T47D (cell line): ENCODE data around the gene ZNF786.
"Not testable (repeated sequence)": the region's sequence is repeated elsewhere in the genome, so short reads cannot be mapped to it uniquely, and the experiment has no call there.

Source experiments
- DNase-seq, 2 experiments: peaks; one replicate each; pipeline versions ENCODE4 v3.0.0 to v3.0.0-alpha.2; 2011 to 2012; ENCODE audit warnings: low read depth in 1 of 2, low spot score in 1 of 2
- JUND ChIP-seq: IDR thresholded peaks from 2 replicates; pipeline ENCODE4 v1.6.1; 2012; ENCODE audit warnings: low read depth
- in situ Hi-C: cut with HindIII; loops from 2 replicates; pipeline ENCODE4 v1.10.0; 2016; ENCODE audit warnings: low sequenced_read_pairs, low pct_unique_long_range_greater_than_20kb

ZNF786 gene

GRCh38 chr7:149041350-149041749 lies 49.2 kb downstream of the ZNF786 start:
- no peak for TF ChIP-seq JUND
- in situ Hi-C loops: no loop called here
- no peak for DNase-seq

DNA sequence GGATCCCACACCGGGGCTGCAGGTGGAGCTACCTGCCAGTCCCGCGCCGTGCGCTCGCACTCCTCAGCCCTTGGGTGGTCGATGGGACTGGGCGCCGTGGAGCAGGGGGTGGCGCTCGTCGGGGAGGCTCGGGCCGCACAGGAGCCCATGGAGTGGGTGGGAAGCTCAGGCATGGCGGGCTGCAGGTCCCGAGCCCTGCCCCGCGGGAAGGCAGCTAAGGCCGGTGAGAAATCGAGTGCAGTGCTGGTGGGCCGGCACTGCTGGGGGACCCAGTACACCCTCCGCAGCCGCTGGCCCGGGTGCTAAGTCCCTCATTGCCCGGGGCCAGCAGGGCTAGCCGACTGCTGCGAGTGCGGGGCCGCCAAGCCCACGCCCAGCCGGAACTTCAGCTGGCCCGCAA lies 51.9 kb downstream of the ZNF786 start:
- DNase-seq, in situ Hi-C loops: not testable (repeated sequence)

DNA sequence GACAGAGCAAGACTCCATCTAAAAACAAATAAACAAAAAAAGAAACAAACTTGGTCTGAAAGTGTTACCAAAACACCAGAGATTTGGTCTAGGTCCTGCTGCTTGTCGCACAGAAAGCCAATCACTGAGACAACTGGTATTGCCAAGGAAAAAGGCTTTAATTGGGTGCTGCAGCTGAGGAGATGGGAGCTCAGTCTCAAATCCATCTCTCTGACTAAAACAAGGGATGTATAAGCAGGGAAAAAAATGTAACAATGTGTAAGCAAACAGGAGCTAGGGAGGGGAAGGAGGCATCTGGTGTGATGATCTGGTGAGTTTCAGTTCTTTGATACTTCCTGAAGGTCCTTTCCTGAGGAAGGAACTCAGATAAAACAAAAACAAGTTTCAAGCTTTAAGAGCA lies 53.8 kb downstream of the ZNF786 start:
- no peak for DNase-seq
- TF ChIP-seq JUND: no peak
- in situ Hi-C loops: no loop called here

DNA sequence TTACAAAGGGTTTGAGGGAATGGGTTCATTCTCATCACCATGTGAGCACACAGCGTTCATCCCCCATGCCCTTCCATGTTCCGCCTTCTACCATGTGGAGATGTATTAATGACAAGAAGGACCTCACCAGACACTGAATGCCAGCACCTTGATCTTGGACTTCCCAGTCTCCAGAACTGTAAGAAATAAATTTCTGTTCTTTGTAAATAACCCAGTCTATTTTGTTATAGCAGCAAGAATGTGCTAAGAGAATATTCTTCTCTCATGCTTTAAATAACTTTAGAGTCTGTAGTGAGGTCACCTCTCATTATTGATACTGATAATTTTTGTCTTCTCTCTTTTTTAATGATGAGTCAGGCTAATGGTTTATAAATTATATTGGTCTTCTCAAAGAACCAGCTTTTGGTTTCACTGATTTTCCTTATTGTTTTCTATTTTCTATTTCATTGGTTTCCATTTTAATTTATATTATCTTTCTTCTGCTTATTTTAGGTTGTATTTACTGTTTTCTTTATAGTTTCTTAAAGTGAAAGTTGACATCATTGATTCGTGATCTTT lies 59.1 kb downstream of the ZNF786 start:
- TF ChIP-seq JUND: no peak
- in situ Hi-C loops: no loop called here

GRCh38 chr7:149030439-149030838 lies 60.1 kb downstream of the ZNF786 start:
- DNase-seq, in situ Hi-C loops: not testable (repeated sequence)

More for the DNA sequence above, 59.1 kb downstream of the ZNF786 start:
- no peak for DNase-seq

- peak; percentile 95 to 99 for DNase-seq
Measured at GRCh38 chr7:149028346-149029109, 62.0 kb downstream of the ZNF786 start, which contains the start of gene PDIA4. Gene PDIA4, minus strand, starts transcription at chr7:149028505. Its CDS starts 97 bp downstream, at chr7:149028408.

GRCh38 chr7:149027611-149028345 lies 62.7 kb downstream of the ZNF786 start:
- no peak for TF ChIP-seq JUND
- in situ Hi-C loops: no loop called here
- DNase-seq: no peak

More at GRCh38 chr7:149028346-149029109, 62.0 kb downstream of the ZNF786 start, which contains the start of gene PDIA4:
- no peak for TF ChIP-seq JUND
- in situ Hi-C loops: no loop called here

DNA sequence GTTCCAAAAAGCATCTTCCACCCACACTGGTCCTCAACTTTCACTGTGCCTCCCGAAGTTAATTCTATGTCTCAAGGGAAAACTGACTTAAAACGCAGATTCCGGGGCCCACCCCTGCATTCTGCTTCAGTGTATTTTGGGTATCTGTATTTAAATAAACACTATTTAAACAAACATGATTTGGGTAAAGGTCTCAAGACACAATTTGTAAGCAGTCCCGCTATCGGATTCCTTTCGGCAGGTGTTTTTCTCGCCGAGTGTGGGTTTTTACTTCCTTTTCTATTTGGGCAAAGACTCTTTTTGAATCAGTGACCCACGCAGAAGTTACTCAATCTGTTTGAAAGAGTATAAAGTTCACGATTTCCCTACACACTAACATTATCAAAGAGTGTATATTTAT lies 63.5 kb downstream of the ZNF786 start:
- in situ Hi-C loops: no loop called here
- TF ChIP-seq JUND: no peak
- DNase-seq: no peak

DNA sequence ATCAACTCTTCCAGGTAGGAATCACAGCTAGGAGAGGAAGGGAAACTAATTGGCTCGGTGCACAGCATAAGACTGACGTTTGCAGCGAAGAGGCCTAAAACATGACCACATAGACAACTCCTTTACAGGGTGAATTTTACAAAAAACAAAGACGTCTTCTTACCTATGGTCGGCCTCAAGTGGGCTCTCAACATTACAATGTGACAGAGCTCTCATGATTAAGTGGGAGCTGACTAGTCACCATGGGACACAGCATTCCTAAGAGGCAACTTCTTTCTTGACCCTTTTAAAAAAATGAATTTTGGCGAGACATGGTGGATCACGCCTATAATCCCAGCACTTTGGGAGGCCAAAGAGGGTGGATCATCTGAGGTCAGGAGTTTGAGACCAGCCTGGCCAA lies 66.9 kb downstream of the ZNF786 start:
- in situ Hi-C loops: no loop called here
- TF ChIP-seq JUND: no peak
- DNase-seq: no peak

- no peak for DNase-seq
- no peak for TF ChIP-seq JUND
- in situ Hi-C loops: no loop called here
Measured at GRCh38 chr7:149022756-149023360, 67.7 kb downstream of the ZNF786 start.

DNA sequence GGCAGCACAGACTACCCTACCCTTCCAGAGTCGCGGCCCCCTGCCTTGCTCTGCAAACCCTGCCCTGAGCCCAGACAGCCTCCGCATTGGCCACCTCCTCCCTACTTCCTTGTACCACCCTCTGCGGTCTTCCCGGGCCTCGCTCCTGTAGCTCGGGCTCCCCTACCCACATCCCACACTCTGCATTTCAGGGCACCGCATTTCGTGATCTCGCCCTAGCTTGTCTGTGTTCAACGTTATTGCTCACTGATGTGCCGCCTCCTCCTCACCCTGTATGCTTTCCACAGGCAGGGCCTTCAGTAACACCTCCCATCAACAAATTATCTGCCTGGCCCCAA lies 68.8 kb downstream of the ZNF786 start:
- DNase-seq: no peak
- no peak for TF ChIP-seq JUND
- in situ Hi-C loops: no loop called here

DNA sequence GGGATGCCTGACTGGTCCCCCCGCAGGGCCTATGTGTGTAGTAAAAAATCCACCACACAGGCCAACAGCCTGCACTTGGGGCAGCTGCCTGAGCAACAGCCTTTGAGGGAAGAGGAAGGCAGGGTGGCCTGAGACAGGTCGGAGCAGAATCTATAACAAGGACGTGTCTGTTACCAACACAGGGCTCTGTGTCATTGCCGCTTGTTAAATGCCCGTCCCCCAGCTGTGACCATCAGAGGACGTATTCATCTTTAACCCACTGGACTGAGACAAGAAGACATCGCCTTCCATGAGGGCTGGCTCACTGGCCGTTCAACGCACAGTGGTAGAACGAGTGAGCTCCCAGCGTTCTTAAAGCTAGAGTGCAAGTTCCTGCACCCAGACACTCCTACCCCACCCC lies 70.0 kb downstream of the ZNF786 start:
- TF ChIP-seq JUND: no peak
- in situ Hi-C loops: no loop called here
- no peak for DNase-seq
